Pancreas (tissue), 10 donors: Measurements from ENCODE around the gene SIM2. TPM values are rescaled to one million over a fixed set of nuclear protein-coding genes. Genes with fewer than 3 reads are reported as not detected.

ENCODE experiments used
- ATAC-seq, 4 donors: fragments of 200-7000 bp; cut with Tn5 transposase; one replicate each; pipeline versions ENCODE4 v1.8.0 to v1.9.1; 2020; ENCODE audit warnings: mild to moderate bottlenecking in 4 of 4, moderate library complexity in 4 of 4
- DNase-seq, 6 donors: peaks; one replicate each; pipeline ENCODE4 v3.0.0-alpha.2; 2020
- FAIRE-seq: peaks from 2 replicates; lab custom pipeline; 2012; peaks lifted over from hg19 to GRCh38; lab: Jason Lieb, UNC
- H3K27ac ChIP-seq, 4 donors: fragments of 200-600 bp; sonication (generic); 1 replicate in 3 of 4; 2 replicates in 1 of 4; pipeline versions ENCODE4 v1.5.0 to v1.8.0; 2020
- H3K27me3 ChIP-seq, 4 donors: fragments of 200-600 bp; one replicate each; pipeline ENCODE4 v1.8.0; 2021
- H3K36me3 ChIP-seq, 3 donors: fragments of 200-600 bp; sonication (generic) in 1 of 3; one replicate each; pipeline versions ENCODE4 v1.5.0 to v1.8.0; 2020 to 2021
- H3K4me1 ChIP-seq, 3 donors: fragments of 200-600 bp; one replicate each; pipeline ENCODE4 v1.8.0; 2021
- H3K4me3 ChIP-seq, 4 donors: fragments of 200-600 bp; sonication (generic) in 2 of 4; one replicate each; pipeline versions ENCODE4 v1.5.0 to v1.8.0; 2020 to 2021
- H3K9me3 ChIP-seq, 4 donors: fragments of 200-600 bp; one replicate each; pipeline ENCODE4 v1.8.0; 2021
- WGBS, 2 donors: extraction: QIAGEN DNeasy Blood & Tissue Kit; methylation state at CpG; one replicate each; pipeline ENCODE4 v1.1.7; 2013; 5-methylcytosine and 5-hydroxymethylcytosine counted together
- intact Hi-C, 3 donors: fragments of 100-400 bp; cut with DNase I; formaldehyde crosslinking; loops; one replicate each; pipeline versions ENCODE4 v1.11.1 to v1.14.2; 2022
- polyA plus RNA-seq, 2 donors: library from polyadenylated mRNA; stranded (reverse); fragments of 200-250 nt; gene quantifications; one replicate each; pipeline ENCODE4 v1.2.3, GENCODE V29; 2013
- total RNA-seq, 6 donors: library from RNA; stranded (reverse); fragmentation: NEBNext Ultra II Directional in 4 of 6; extraction: Animal tissue kit (Norgen Biotek cat#: 25700) in 4 of 6; gene quantifications; one replicate each; pipeline versions ENCODE4 v1.2.1 to v1.2.4, GENCODE V29; 2021 to 2023
- TF ChIP-seq, protein P1 (sequence below), 4 donors: fragments of 200-600 bp; sonication (generic) in 3 of 4; IDR thresholded peaks; one replicate each; pipeline versions ENCODE4 v1.5.0 to v1.8.0; 2021; ENCODE audit warnings: antibody characterized with exemption in 4 of 4
- donor health status: healthy with polysubstance abuse.
- donor health status: DM: no; HTN: no; CAD: no; lungs with moderate emphysema.
- donor health status: DM: no; HTN: no; CAD: no.
- donor health status: control.
- donor health status: control.
- donor health status: Bipolar disorder and iron deficiency.
- donor health status: DM: yes; HTN: yes; CAD: no.
- donor health status: DM: no; HTN: no; CAD: no.
- donor health status: DM: no; HTN: no; CAD: no.
- donor health status: DM: yes; HTN: yes; CAD: no.

Gene SIM2
- total and polyA plus RNA-seq, 8 donors, result 0.02 to 0.53 (median 0.13) TPM; not detected in 5

DNA sequence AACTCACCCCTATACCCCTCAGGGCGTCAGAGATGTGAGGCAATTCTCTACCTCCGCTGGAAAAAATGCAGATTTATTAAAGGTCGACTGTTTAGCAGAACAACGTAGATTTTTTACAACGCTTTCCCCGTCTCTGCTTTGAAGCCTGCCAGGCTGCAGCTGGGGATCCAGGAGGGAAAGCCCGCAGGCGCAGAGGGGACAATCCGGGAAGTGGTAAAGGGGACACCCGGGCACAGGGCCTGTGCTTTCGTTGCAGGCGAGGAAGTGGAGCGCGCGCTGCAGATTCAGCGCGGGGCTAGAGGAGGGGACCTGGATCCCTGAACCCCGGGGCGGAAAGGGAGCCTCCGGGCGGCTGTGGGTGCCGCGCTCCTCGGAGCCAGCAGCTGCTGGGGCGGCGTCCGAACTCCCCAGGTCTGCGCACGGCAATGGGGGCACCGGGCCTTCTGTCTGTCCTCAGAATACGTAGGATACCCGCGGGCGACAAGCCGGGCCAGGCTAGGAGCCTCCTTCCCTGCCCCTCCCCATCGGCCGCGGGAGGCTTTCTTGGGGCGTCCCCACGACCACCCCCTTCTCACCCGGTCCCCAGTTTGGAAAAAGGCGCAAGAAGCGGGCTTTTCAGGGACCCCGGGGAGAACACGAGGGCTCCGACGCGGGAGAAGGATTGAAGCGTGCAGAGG lies 5.5 kb downstream of the SIM2 start:
- Histone ChIP-seq H3K9me3 (no peaks in the 10 kb centered on the region), H3K27me3 (peaks cover 14 to 77% (median 29%) of the 10 kb centered on the region in 4 donors), H3K36me3 (no peaks in the 10 kb centered on the region), H3K4me3 (no peak overlapping the region), H3K4me1 (peaks cover 6 to 16% (median 15%) of the 10 kb centered on the region in 3 donors), H3K27ac (no peak overlapping the region)
- intact Hi-C loops, result no loop called here
- TF ChIP-seq, protein P1, sequence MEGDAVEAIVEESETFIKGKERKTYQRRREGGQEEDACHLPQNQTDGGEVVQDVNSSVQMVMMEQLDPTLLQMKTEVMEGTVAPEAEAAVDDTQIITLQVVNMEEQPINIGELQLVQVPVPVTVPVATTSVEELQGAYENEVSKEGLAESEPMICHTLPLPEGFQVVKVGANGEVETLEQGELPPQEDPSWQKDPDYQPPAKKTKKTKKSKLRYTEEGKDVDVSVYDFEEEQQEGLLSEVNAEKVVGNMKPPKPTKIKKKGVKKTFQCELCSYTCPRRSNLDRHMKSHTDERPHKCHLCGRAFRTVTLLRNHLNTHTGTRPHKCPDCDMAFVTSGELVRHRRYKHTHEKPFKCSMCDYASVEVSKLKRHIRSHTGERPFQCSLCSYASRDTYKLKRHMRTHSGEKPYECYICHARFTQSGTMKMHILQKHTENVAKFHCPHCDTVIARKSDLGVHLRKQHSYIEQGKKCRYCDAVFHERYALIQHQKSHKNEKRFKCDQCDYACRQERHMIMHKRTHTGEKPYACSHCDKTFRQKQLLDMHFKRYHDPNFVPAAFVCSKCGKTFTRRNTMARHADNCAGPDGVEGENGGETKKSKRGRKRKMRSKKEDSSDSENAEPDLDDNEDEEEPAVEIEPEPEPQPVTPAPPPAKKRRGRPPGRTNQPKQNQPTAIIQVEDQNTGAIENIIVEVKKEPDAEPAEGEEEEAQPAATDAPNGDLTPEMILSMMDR (IDR thresholded peaks at IDR 0.05), result no peak
- ATAC-seq, result no peak
- FAIRE-seq, result no peak
- peak in 1 of 6 donors; percentile 65 for DNase-seq
- 6% methylated on average over 49 of the region's 49 CpGs for WGBS, 2 donors

DNA sequence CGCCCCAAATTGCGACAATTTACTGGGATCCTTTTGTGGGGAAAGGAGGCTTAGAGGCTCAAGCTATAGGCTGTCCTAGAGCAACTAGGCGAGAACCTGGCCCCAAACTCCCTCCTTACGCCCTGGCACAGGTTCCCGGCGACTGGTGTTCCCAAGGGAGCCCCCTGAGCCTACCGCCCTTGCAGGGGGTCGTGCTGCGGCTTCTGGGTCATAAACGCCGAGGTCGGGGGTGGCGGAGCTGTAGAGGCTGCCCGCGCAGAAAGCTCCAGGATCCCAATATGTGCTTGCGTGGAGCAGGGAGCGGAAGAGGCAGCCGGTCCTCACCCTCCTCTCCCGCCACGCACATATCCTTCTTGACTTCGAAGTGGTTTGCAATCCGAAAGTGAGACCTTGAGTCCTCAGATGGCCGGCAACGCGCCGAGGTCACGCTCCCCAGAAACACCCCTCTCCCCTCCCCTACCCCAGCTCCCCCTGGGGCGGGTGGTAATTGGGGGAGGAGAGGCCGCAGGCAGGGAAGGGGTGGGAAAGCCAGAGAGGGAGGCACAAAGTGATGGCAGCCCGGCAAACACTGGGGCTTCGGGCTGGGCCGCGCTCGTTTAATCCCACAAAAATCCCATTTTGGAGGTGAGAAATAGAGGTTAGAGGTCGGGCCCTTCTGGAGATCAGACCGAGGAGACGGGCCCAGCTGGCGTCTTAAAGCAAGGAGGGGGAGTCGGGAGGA lies 6.2 kb downstream of the SIM2 start:
- WGBS, 2 donors, result 7 to 8% methylated on average over 38 to 39 of the region's 39 CpGs
- no peak overlapping the region for H3K27ac ChIP-seq

GRCh38 chr21:36705679-36706481 lies 7.0 kb downstream of the SIM2 start:
- no peak for FAIRE-seq
- TF ChIP-seq, protein P1 (IDR thresholded peaks at IDR 0.05), result no peak
- Histone ChIP-seq H3K4me1 (peaks cover 6 to 12% (median 11%) of the 10 kb centered on the region in 3 donors), H3K4me3 (no peak overlapping the region), H3K9me3 (no peaks in the 10 kb centered on the region), H3K27ac (no peak overlapping the region), H3K27me3 (peaks cover 9 to 77% (median 27%) of the 10 kb centered on the region in 4 donors), H3K36me3 (no peaks in the 10 kb centered on the region)
- intact Hi-C loops, result no loop called here
- DNase-seq, result no peak
- no peak for ATAC-seq
- 15% methylated on average over 22 of the region's 22 CpGs for WGBS, 2 donors

More for the DNA sequence above, 6.2 kb downstream of the SIM2 start:
- no peak for FAIRE-seq
- peaks cover 15 to 77% (median 30%) of the 10 kb centered on the region in 4 donors for H3K27me3 ChIP-seq
- TF ChIP-seq, protein P1 (IDR thresholded peaks at IDR 0.05), result no peak
- intact Hi-C loops, result no loop called here
- peaks cover 6 to 15% (median 11%) of the 10 kb centered on the region in 3 donors for H3K4me1 ChIP-seq
- H3K36me3 ChIP-seq, result no peaks in the 10 kb centered on the region
- no peak for DNase-seq
- H3K9me3 ChIP-seq, result no peaks in the 10 kb centered on the region
- peak overlapping the region in 1 of 4 donors; percentile 10 for H3K4me3 ChIP-seq
- ATAC-seq, result no peak

GRCh38 chr21:36706482-36706852 lies 7.6 kb downstream of the SIM2 start:
- intact Hi-C loops, result no loop called here
- no peak overlapping the region for H3K4me3 ChIP-seq
- no peak for ATAC-seq
- no peak overlapping the region for H3K27ac ChIP-seq
- no peak for FAIRE-seq
- WGBS, 2 donors, result 15 to 19% methylated on average over 13 of the region's 13 CpGs
- no peak for DNase-seq
- no peaks in the 10 kb centered on the region for H3K36me3 ChIP-seq
- TF ChIP-seq, protein P1 (IDR thresholded peaks at IDR 0.05), result no peak
- peaks cover 6 to 11% (median 6%) of the 10 kb centered on the region in 3 donors for H3K4me1 ChIP-seq
- H3K9me3 ChIP-seq, result no peaks in the 10 kb centered on the region
- peaks cover 9 to 78% (median 28%) of the 10 kb centered on the region in 4 donors for H3K27me3 ChIP-seq
